Brain microvascular endothelial cell (primary cell): ENCODE results near the gene TAF1D.

ENCODE experiments used
- DNase-seq: peaks from one replicate; pipeline ENCODE4 v3.0.0-alpha.2; 2020
- H3K27ac ChIP-seq: fragments of 250-450 bp; sonication (Bioruptor Pico); 2 replicates; pipeline ENCODE4 v1.5.1; 2020; ENCODE audit warnings: mild to moderate bottlenecking, moderate library complexity
- H3K27me3 ChIP-seq: fragments of 250-450 bp; sonication (Bioruptor Pico); replicated peaks from 2 replicates; pipeline ENCODE4 v1.5.1; 2020; ENCODE audit warnings: mild to moderate bottlenecking
- H3K36me3 ChIP-seq: fragments of 250-450 bp; sonication (Bioruptor Pico); replicated peaks from 2 replicates; pipeline ENCODE4 v1.5.1; 2020; ENCODE audit warnings: mild to moderate bottlenecking
- H3K4me3 ChIP-seq: 2 replicates; pipeline ENCODE4 v1.5.1; 2011; ENCODE audit warnings: low read depth, mild to moderate bottlenecking, control low read depth, low read length, moderate library complexity
- CTCF ChIP-seq: IDR thresholded peaks from 2 replicates; pipeline ENCODE4 v1.5.1; 2011; ENCODE audit warnings: low read depth, mild to moderate bottlenecking, moderate library complexity, low read length, control low read depth, inconsistent platforms; ENCODE audit errors: missing control alignments
- in situ Hi-C: cut with HindIII; loops from 2 replicates; pipeline ENCODE4 v1.10.0; 2017; ENCODE audit warnings: low sequenced_read_pairs, low pct_ligation_motif_present

Gene TAF1D

GRCh38 chr11:93757301-93757700 is 16.0 kb upstream of the TAF1D start:
- in situ Hi-C loops: no loop called here
- H3K27ac ChIP-seq: no peak overlapping the region
- peaks cover 12% of the 10 kb centered on the region for H3K36me3 ChIP-seq
- no peak for DNase-seq
- no peak overlapping the region for H3K4me3 ChIP-seq
- TF ChIP-seq CTCF: no peak
- H3K27me3 ChIP-seq: no peaks in the 10 kb centered on the region

GRCh38 chr11:93756748-93757147 is 15.5 kb upstream of the TAF1D start:
- H3K27ac ChIP-seq: no peak overlapping the region
- no peak for TF ChIP-seq CTCF
- no peak overlapping the region for H3K4me3 ChIP-seq
- peaks cover 12% of the 10 kb centered on the region for H3K36me3 ChIP-seq
- H3K27me3 ChIP-seq: no peaks in the 10 kb centered on the region
- no peak for DNase-seq
- in situ Hi-C loops: no loop called here

GRCh38 chr11:93753241-93753640 is 11.9 kb upstream of the TAF1D start:
- no peaks in the 10 kb centered on the region for H3K27me3 ChIP-seq
- no peak for TF ChIP-seq CTCF
- H3K36me3 ChIP-seq: peaks cover 7% of the 10 kb centered on the region
- H3K27ac ChIP-seq: no peak overlapping the region
- no peak for DNase-seq
- no peak overlapping the region for H3K4me3 ChIP-seq
- in situ Hi-C loops: no loop called here

DNA sequence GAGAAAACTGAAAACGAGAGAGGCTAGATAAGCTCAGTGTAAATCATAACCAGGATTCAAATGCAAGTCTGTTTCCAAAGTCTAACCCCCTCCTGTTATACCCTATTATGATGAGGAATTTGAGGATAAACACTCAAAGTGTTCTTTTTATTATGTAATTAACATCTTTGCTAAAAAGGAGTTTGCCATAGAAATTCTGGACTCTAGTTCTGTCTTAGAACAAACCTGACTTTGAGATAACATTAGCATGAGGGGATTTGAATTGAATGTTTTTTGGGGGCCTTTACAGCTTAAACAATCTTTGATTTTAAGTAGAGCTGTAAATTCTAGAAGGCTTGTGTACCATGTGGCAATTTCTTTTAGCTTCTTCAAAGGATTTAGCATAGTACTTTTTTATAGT is 9.7 kb upstream of the TAF1D start:
- in situ Hi-C loops: no loop called here
- Histone ChIP-seq H3K36me3 (peaks cover 5% of the 10 kb centered on the region), H3K4me3 (no peak overlapping the region), H3K27me3 (no peaks in the 10 kb centered on the region), H3K27ac (no peak overlapping the region)
- no peak for TF ChIP-seq CTCF
- no peak for DNase-seq

DNA sequence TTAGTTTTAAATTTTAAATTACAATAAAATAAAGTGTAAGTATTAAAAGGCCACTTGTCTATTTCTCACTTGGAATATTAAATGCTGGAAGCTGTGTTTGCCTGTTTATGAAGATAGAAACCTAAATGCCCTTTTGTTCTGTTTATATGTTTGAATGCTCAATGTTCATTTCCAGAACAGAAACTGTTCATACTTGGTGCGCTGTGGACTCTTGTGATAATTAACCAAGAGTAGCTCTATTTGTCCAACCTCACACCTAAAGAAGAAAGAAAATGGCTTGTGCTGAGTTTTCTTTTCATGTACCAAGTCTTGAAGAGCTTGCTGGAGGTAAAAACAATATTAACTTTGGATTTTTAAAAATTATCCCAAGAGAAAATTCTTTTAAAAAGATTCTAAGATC is 5.8 kb upstream of the TAF1D start:
- in situ Hi-C loops: no loop called here
- no peak for TF ChIP-seq CTCF
- Histone ChIP-seq H3K4me3 (no peak overlapping the region), H3K27me3 (no peaks in the 10 kb centered on the region), H3K27ac (no peak overlapping the region), H3K36me3 (no peaks in the 10 kb centered on the region)
- no peak for DNase-seq

GRCh38 chr11:93746101-93746500 is 4.8 kb upstream of the TAF1D start:
- no peak for TF ChIP-seq CTCF
- in situ Hi-C loops: no loop called here
- no peaks in the 10 kb centered on the region for H3K27me3 ChIP-seq
- no peak overlapping the region for H3K4me3 ChIP-seq
- DNase-seq: no peak
- H3K27ac ChIP-seq: no peak overlapping the region
- no peaks in the 10 kb centered on the region for H3K36me3 ChIP-seq
